ENCODE data around the gene NKPD1. TPM values are rescaled to one million over a fixed set of nuclear protein-coding genes. Genes with fewer than 3 reads are reported as not detected.

Gene NKPD1
- total RNA-seq, 1 experiment from 2014 or later: 0.64 TPM

DNA sequence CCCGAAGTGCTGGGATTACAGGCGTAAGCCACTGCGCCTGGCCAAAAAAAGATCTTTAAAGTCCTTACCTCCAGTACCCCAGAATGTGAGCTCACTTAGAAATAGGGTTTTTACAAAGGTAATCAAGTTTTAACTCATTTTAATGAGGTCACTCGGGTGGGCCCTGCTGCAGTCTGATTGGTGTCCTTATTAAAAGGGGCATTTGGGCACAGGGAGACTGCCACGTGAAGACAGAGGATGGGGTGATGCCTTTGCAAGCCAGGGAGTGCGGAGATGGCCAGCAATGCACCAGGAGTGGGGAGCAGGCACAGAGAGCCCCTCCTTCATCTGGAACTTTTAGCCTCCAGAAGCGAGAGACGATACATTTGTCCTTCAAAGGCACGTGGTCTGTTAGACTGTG is 11.7 kb downstream of the NKPD1 start:
- H3K36me3 Mint-ChIP-seq (ENCODE audit: insufficient read depth, unreplicated experiment): peaks cover 35% of the 10 kb centered on the region

DNA sequence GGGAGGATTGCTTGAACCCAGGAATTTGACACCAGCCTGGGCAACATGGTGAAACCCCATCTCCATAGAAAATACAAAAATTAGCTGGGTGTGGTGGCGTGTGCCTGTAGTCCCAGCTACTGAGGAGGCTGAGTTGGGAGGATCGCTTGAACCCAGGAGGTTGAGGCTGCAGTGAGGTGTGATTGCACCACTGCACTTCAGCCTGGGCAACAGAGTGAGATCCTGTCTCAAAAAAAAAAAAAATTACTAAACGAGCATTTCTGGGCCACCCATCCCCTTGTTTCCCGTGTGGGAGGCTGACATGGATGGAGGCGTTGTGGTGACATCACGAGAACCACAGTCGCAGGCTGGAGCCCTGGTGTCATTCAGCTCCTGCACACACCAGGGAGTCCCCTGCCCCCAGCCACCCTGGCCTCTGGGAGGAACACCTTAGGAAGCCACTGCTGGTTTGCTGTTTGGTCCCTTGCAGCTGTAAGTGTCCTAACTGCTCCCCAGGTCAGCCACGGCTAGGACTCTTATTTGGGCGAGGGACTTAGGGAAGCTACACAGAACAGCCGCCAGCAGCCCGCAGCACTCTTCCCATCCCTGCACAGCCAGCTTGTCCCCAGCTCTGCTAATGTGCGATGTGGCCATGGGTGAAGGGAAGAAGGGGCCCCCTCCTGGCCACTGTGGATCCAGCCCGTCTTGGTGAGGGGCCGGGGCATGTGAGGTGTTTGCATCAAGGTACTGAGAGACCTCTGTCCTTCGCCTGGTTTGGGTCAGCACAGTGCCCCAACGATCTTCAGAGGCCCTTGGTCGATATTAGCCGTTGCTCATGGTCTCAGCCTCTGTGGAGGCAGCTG is 12.7 kb downstream of the NKPD1 start:
- H3K36me3 Mint-ChIP-seq (ENCODE audit: insufficient read depth, unreplicated experiment): peaks cover 27% of the 10 kb centered on the region
- no peaks in the 10 kb centered on the region for H3K4me1 Mint-ChIP-seq (ENCODE audit: low read depth, unreplicated experiment)
- CTCF ChIA-PET: interaction anchor here (1.0 kb wide), 1 partner anchor 30 kb away, joined by 4 read pairs; the partner anchor contains the start of genes BLOC1S3 and TRAPPC6A
- H3K27me3 Mint-ChIP-seq (ENCODE audit: unreplicated experiment): no peaks in the 10 kb centered on the region
- no peak for TF ChIP-seq CTCF (IDR thresholded peaks at IDR 0.05; ENCODE audit: unreplicated experiment)
- intact Hi-C loops (cut with micrococcal nuclease; ENCODE audit: unreplicated experiment): no loop called here
- no peak overlapping the region for H3K27ac Mint-ChIP-seq (ENCODE audit: unreplicated experiment)
- BruUV-seq (replicated peaks): no TSS peak
- no peaks in the 10 kb centered on the region for H3K9me3 Mint-ChIP-seq (ENCODE audit: low read depth, unreplicated experiment)
- DNase-seq: no peak
- H3K4me3 Mint-ChIP-seq (ENCODE audit: low read depth, unreplicated experiment): no peak overlapping the region

More for the DNA sequence above, 11.7 kb downstream of the NKPD1 start:
- CTCF ChIA-PET: interaction anchor here (0.7 to 1.0 kb wide), 3 partner anchors 13 to 29 kb away, joined by 3 to 4 read pairs (median 3); partner anchors contain the start of genes BLOC1S3 and TRAPPC6A
- Mint-ChIP-seq H3K4me1 (ENCODE audit: low read depth, unreplicated experiment) (peaks cover 7% of the 10 kb centered on the region), H3K4me3 (ENCODE audit: low read depth, unreplicated experiment) (no peak overlapping the region), H3K9me3 (ENCODE audit: low read depth, unreplicated experiment) (no peaks in the 10 kb centered on the region), H3K27ac (ENCODE audit: unreplicated experiment) (no peak overlapping the region), H3K27me3 (ENCODE audit: unreplicated experiment) (no peaks in the 10 kb centered on the region)
- BruUV-seq (replicated peaks): no TSS peak
- intact Hi-C loops (cut with micrococcal nuclease; ENCODE audit: unreplicated experiment): no loop called here
- TF ChIP-seq CTCF (IDR thresholded peaks at IDR 0.05; ENCODE audit: unreplicated experiment): no peak
- no peak for DNase-seq

GRCh38 chr19:45146741-45147205 is 14.0 kb downstream of the NKPD1 start:
- Mint-ChIP-seq H3K9me3 (ENCODE audit: low read depth, unreplicated experiment) (no peaks in the 10 kb centered on the region), H3K27me3 (ENCODE audit: unreplicated experiment) (no peaks in the 10 kb centered on the region), H3K4me1 (ENCODE audit: low read depth, unreplicated experiment) (no peaks in the 10 kb centered on the region), H3K36me3 (ENCODE audit: insufficient read depth, unreplicated experiment) (peaks cover 21% of the 10 kb centered on the region), H3K27ac (ENCODE audit: unreplicated experiment) (no peak overlapping the region), H3K4me3 (ENCODE audit: low read depth, unreplicated experiment) (no peak overlapping the region)
- CTCF ChIA-PET: no interaction called here
- no TSS peak for BruUV-seq (replicated peaks)
- no peak for DNase-seq
- TF ChIP-seq CTCF (IDR thresholded peaks at IDR 0.05; ENCODE audit: unreplicated experiment): no peak
- intact Hi-C loops (cut with micrococcal nuclease; ENCODE audit: unreplicated experiment): no loop called here

GRCh38 chr19:45146251-45146650 is 14.5 kb downstream of the NKPD1 start:
- Mint-ChIP-seq H3K9me3 (ENCODE audit: low read depth, unreplicated experiment) (no peaks in the 10 kb centered on the region), H3K27ac (ENCODE audit: unreplicated experiment) (no peak overlapping the region), H3K36me3 (ENCODE audit: insufficient read depth, unreplicated experiment) (peaks cover 22% of the 10 kb centered on the region), H3K4me3 (ENCODE audit: low read depth, unreplicated experiment) (no peak overlapping the region), H3K27me3 (ENCODE audit: unreplicated experiment) (no peaks in the 10 kb centered on the region), H3K4me1 (ENCODE audit: low read depth, unreplicated experiment) (no peaks in the 10 kb centered on the region)
- intact Hi-C loops (cut with micrococcal nuclease; ENCODE audit: unreplicated experiment): no loop called here
- CTCF ChIA-PET: no interaction called here
- DNase-seq: no peak
- no peak for TF ChIP-seq CTCF (IDR thresholded peaks at IDR 0.05; ENCODE audit: unreplicated experiment)
- no TSS peak for BruUV-seq (replicated peaks)

Data from Calu3 (cell line).